ENCODE results near the gene EXTL2. TPM values are rescaled to one million over a fixed set of nuclear protein-coding genes. Genes with fewer than 3 reads are reported as not detected.

The EXTL2 gene
- total RNA-seq, 1 donor from 2014 or later: 73.3 TPM

DNA sequence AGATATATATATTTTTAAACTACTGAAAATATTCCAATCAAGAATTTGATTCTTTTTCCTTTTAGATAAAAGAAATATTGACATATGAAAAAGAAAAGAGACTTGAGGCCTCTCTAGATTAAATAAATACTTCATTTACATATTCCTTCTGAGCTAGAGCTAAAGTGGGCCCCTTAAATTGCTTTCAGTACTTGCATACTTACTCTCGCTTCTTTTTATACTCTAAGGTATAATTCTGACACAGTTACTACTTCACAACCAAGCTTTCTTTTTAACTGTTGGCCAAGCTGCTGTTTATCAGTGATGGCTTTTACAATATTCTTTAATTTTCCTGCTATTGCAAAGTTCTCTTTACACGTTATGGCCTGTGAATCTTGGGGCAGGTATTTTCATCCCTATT, 24.6 kb downstream of the EXTL2 start:
- no peak for DNase-seq (ENCODE audit: low spot score)
- Histone ChIP-seq H3F3A (ENCODE audit: low read depth) (no peaks in the 10 kb centered on the region), H3K27me3 (no peaks in the 10 kb centered on the region), H3K9me3 (ENCODE audit: low read depth) (no peaks in the 10 kb centered on the region), H3K4me2 (no peak overlapping the region), H4K20me1 (ENCODE audit: low read depth) (no peaks in the 10 kb centered on the region), H3K27ac (no peak overlapping the region), H3K79me2 (ENCODE audit: low read depth) (no peaks in the 10 kb centered on the region), H3K9ac (no peak overlapping the region), H3K4me3 (no peak overlapping the region), H3K4me1 (no peaks in the 10 kb centered on the region), H3K36me3 (no peaks in the 10 kb centered on the region), H2AFZ (replicated peaks) (no peak overlapping the region)
- Mint-ChIP-seq H3K4me1 (peaks cover 4% of the 10 kb centered on the region), H3K27ac (no peak overlapping the region), H3K36me3 (peaks cover 5% of the 10 kb centered on the region), H3K4me3 (no peak overlapping the region), H3K27me3 (ENCODE audit: insufficient read depth, low read depth) (no peaks in the 10 kb centered on the region), H3K9me3 (no peaks in the 10 kb centered on the region)
- TF ChIP-seq EZH2 (IDR thresholded peaks at IDR 0.05) (no peak), EZH2phosphoT487 (IDR thresholded peaks at IDR 0.05) (no peak)
- TF ChIP-seq, protein P1, sequence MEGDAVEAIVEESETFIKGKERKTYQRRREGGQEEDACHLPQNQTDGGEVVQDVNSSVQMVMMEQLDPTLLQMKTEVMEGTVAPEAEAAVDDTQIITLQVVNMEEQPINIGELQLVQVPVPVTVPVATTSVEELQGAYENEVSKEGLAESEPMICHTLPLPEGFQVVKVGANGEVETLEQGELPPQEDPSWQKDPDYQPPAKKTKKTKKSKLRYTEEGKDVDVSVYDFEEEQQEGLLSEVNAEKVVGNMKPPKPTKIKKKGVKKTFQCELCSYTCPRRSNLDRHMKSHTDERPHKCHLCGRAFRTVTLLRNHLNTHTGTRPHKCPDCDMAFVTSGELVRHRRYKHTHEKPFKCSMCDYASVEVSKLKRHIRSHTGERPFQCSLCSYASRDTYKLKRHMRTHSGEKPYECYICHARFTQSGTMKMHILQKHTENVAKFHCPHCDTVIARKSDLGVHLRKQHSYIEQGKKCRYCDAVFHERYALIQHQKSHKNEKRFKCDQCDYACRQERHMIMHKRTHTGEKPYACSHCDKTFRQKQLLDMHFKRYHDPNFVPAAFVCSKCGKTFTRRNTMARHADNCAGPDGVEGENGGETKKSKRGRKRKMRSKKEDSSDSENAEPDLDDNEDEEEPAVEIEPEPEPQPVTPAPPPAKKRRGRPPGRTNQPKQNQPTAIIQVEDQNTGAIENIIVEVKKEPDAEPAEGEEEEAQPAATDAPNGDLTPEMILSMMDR (IDR thresholded peaks at IDR 0.05): no peak

- peaks cover 4% of the 10 kb centered on the region for H3K4me1 Mint-ChIP-seq
- H4K20me1 ChIP-seq (ENCODE audit: low read depth): no peaks in the 10 kb centered on the region
- H3K27me3 Mint-ChIP-seq (ENCODE audit: insufficient read depth, low read depth): no peaks in the 10 kb centered on the region
- no peak for TF ChIP-seq EZH2 (IDR thresholded peaks at IDR 0.05)
- TF ChIP-seq, protein P1 (IDR thresholded peaks at IDR 0.05): peak; percentile 85
- peak; percentile 39 for DNase-seq (ENCODE audit: low spot score)
- H3K4me1 ChIP-seq: no peaks in the 10 kb centered on the region
- peak overlapping the region; percentile 1 for H2AFZ ChIP-seq (replicated peaks)
- no peak overlapping the region for H3K4me3 ChIP-seq
- no peak overlapping the region for H3K4me2 ChIP-seq
- H3K27ac ChIP-seq: no peak overlapping the region
- H3F3A ChIP-seq (ENCODE audit: low read depth): no peaks in the 10 kb centered on the region
- H3K9ac ChIP-seq: no peak overlapping the region
- H3K36me3 ChIP-seq: no peaks in the 10 kb centered on the region
- no peaks in the 10 kb centered on the region for H3K79me2 ChIP-seq (ENCODE audit: low read depth)
- no peaks in the 10 kb centered on the region for H3K36me3 Mint-ChIP-seq
- no peaks in the 10 kb centered on the region for H3K9me3 Mint-ChIP-seq
- no peaks in the 10 kb centered on the region for H3K27me3 ChIP-seq
- no peaks in the 10 kb centered on the region for H3K9me3 ChIP-seq (ENCODE audit: low read depth)
- no peak overlapping the region for H3K27ac Mint-ChIP-seq
- no peak overlapping the region for H3K4me3 Mint-ChIP-seq
Measured at GRCh38 chr1:100868364-100868995, 26.2 kb downstream of the EXTL2 start.

GRCh38 chr1:100866901-100867206, 27.8 kb downstream of the EXTL2 start:
- Mint-ChIP-seq H3K27me3 (ENCODE audit: insufficient read depth, low read depth) (no peaks in the 10 kb centered on the region), H3K27ac (no peak overlapping the region), H3K4me1 (peaks cover 4% of the 10 kb centered on the region), H3K36me3 (no peaks in the 10 kb centered on the region), H3K4me3 (no peak overlapping the region), H3K9me3 (no peaks in the 10 kb centered on the region)
- no peak for DNase-seq (ENCODE audit: low spot score)
- Histone ChIP-seq H3K27ac (no peak overlapping the region), H3K4me1 (no peaks in the 10 kb centered on the region), H3K36me3 (no peaks in the 10 kb centered on the region), H2AFZ (replicated peaks) (no peak overlapping the region), H3K4me3 (no peak overlapping the region), H4K20me1 (ENCODE audit: low read depth) (no peaks in the 10 kb centered on the region), H3K79me2 (ENCODE audit: low read depth) (no peaks in the 10 kb centered on the region), H3K9ac (no peak overlapping the region), H3K27me3 (no peaks in the 10 kb centered on the region), H3F3A (ENCODE audit: low read depth) (no peaks in the 10 kb centered on the region), H3K4me2 (no peak overlapping the region), H3K9me3 (ENCODE audit: low read depth) (no peaks in the 10 kb centered on the region)
- TF ChIP-seq EZH2phosphoT487 (IDR thresholded peaks at IDR 0.05) (no peak), EZH2 (IDR thresholded peaks at IDR 0.05) (no peak)
- TF ChIP-seq, protein P1 (IDR thresholded peaks at IDR 0.05): no peak

All from neural progenitor cell (in vitro differentiated cells).